HG03432 (cell line): ENCODE data around the gene C1orf159.
"Not testable (repeated sequence)": the region's sequence is repeated elsewhere in the genome, so short reads cannot be mapped to it uniquely, and the experiment has no call there.

ENCODE experiments used
- ATAC-seq: cut with Tn5 transposase; IDR thresholded peaks from one replicate; pipeline ENCODE4 v1.9.1; 2021; ENCODE audit warnings: mild to moderate bottlenecking, moderate library complexity; ENCODE audit not compliant: unreplicated experiment

The C1orf159 gene

DNA sequence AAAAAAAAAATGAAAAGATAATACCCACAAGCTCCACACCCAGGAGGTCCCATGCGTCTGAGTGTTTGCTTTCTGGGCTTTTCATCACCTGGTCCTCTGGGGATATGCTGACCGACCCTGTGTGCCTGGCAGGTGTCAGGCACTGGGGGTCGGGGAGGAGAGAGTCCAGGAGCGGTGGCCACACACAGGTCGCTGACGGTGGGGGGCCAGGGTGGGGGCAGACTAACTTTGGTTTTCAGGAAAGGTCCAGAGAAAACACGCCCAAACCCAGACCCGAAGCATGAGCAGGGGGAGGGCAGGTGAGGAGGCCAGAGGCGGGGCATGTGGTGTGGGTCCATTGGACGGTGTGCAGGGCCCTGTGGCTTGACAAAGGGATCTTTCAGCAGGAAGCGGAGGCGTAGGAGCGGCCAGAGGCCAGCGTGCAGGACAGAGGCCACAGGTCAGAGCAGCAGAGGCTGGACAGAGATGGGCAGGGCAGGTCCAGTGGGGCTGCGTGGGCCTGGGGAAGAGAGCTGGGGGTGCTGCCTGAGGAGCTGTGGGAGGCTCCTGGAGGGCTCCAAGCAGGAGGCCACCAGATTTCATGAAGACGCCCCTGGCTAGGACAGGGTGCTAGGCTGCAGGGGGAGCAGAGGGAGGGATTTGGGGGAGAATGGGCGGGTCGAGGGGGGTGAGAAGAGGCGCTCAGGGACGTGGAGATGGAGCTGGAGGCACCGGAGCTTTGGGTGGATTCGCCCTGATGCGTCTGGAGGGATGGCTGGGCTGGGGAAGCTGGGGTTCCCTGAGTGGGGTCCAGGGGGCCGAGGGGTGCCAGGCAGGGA, 57.6 kb downstream of the C1orf159 start:
- ATAC-seq: no peak

DNA sequence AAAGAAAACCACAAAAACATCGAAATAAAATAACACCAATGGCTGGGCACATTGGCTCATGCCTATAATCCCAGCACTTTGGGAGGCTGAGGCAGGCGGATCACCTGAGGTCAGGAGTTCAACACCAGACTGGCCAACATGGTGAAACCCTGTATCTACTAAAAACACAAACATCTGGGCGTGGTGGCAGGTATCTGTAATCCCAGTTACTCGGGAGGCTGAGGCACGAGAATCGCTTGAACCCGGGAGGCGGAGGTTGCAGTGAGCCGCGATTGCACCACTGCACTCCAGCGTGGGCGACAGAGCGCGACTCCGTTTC, 58.2 kb downstream of the C1orf159 start:
- ATAC-seq: not testable (repeated sequence)

DNA sequence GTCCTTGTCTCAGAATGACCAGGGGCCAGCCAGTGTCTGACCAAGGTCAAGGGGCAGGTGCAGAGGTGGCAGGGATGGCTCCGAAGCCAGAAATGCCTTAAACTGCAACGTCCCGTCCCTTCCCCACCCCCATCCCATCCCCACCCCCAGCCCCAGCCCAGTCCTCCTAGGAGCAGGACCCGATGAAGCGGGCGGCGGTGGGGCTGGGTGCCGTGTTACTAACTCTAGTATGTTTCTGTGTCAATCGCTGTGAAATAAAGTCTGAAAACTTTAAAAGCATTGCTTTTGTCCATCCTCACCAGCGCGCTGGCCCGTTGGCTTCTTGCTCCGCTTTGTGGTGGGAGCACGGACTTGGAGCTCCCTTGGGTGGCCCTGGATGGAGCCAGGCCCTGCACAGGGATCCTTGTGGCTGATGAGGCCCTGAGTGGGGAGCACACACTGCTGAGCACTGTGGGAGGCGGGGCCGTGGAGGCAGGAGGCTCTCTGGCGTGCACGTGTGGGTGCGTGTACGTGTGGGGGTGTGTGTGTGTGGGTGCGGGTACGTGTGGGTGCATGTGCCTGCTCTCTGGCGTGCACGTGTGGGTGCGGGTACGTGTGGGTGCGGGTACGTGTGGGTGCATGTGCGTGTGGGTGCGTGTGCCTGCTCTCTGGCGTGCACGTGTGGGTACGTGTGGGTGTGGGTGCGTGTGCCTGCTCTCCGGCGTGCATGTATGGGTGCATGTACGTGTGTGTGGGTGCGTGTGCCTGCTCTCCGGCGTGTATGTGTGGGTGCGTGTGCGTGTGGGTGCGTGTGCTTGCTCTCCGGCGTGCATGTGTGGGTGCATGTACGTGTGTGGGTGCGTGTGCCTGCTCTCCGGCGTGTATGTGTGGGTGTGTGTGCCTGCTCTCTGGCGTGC, 59.8 kb downstream of the C1orf159 start:
- ATAC-seq: no peak

DNA sequence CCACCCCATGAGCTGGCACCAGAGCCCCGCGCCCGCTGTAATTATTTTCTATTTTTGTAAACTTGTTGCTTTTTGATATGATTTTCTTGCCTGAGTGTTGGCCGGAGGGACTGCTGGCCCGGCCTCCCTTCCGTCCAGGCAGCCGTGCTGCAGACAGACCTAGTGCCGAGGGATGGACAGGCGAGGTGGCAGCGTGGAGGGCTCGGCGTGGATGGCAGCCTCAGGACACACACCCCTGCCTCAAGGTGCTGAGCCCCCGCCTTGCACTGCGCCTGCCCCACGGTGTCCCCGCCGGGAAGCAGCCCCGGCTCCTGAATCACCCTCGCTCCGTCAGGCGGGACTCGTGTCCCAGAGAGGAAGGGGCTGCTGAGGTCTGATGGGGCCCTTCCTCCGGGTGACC, 60.9 kb downstream of the C1orf159 start:
- ATAC-seq: no peak

DNA sequence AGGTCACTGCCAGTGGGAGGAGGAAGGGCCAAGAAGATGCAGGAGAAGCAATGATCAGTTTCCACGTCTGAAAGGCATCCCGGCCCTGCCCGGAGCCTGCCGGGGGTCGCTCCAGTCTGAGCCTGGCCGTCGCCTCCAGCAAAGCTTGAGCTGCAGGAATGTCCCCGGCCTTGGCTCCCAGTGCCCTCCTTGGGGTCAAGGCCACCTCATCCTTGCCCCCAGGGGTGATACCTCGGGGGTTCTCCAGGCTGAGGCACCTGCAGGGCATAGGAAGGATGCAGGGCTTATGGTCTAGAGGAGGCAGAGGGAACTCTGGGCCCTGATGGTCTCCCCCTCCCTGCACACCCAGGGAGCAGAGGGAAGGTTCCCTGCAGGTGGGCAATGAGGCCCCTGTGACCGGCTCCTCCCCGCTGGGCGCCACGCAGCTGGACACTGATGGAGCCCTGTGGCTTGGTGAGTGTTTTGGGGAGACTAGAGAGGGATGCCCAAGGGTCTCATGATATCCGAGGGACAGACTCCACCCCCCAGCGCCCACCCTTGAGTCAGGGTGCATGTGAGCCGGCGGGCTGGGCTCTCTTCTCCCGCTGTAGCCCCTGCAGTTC, 61.7 kb downstream of the C1orf159 start:
- no peak for ATAC-seq

DNA sequence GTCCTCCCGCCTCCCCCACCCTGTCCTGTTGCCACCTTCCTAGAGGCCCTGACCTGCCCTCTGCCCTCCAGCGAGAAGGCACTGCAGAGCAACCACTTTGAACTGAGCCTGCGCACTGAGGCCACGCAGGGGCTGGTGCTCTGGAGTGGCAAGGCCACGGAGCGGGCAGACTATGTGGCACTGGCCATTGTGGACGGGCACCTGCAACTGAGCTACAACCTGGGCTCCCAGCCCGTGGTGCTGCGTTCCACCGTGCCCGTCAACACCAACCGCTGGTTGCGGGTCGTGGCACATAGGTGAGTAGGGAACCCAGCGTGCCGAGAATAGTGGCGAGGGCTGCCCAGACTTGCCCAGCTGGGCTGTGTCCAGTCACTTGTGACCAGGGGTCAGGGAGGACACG, 62.2 kb downstream of the C1orf159 start:
- no peak for ATAC-seq

DNA sequence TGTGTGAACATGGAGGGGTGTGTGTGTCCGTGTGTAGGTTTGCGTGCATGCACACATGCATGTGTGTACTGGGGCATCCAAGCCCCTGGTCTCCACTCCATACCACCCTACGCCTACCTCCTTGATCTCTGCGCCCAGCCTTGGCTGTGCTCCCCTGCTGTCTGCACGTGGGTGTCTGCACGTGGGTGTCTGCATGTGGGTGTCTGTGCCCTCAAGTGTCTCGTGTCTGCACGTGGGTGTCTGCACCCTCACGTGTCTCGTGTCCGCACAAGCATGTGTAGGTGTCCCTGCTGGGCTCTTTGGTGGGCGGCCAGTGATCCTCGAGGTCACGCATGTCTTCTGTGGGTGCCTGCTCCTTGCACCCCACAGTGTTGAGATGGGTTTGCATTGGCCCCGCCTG, 62.9 kb downstream of the C1orf159 start:
- no peak for ATAC-seq

DNA sequence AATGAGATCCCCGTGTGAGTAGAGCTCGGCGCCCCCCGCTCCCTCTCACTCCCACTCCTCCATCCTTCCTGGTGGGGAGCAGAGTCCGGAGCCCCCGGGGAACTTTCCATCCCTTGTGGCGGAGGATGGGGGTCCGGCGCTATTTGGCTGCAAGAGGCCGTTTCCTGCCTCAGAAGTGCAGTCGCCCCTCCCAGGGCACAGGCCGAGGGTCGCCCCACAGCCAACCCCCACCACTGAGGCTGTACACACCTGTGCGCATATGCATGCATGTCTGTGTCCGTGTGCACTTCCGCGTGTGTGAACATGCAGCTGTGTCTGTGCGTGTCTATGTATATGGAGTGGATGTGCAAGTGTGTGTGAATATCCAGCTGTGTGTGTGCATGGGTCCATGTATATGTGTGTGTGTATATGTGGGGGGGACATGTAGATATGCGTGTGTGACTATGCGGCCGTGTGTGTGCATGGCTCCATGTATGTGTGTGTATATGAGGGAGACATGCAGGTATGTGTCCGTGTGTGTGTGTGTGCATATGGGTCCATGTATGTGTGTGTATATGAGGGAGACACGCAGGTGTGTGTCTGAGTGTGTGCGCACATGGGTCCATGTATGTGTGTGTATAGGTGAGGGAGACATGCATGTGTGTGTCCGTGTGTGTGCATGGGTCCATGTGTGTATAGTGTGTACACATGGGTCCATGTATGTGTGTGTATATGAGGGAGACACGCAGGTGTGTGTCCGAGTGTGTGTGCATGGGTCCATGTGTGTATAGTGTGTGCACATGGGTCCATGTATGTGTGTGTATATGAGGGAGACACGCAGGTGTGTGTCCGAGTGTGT, 63.7 kb downstream of the C1orf159 start:
- no peak for ATAC-seq

DNA sequence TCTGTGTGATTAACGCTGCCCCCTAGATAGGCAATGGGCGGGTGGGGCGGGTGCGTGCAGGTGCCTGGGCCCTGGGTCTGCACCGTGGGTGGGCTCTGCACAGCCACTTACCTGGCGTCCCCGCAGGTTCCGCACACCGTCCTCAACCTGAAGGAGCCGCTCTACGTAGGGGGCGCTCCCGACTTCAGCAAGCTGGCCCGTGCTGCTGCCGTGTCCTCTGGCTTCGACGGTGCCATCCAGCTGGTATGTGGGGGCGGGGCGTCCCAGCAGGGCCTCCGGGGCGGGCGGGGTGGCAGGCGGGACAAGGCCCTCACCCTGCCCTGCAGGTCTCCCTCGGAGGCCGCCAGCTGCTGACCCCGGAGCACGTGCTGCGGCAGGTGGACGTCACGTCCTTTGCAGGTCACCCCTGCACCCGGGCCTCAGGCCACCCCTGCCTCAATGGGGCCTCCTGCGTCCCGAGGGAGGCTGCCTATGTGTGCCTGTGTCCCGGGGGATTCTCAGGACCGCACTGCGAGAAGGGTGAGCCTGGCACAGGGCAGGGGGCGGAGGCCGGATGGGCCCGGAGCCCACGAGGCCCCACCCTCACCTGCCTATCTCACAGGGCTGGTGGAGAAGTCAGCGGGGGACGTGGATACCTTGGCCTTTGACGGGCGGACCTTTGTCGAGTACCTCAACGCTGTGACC, 64.6 kb downstream of the C1orf159 start:
- no peak for ATAC-seq

DNA sequence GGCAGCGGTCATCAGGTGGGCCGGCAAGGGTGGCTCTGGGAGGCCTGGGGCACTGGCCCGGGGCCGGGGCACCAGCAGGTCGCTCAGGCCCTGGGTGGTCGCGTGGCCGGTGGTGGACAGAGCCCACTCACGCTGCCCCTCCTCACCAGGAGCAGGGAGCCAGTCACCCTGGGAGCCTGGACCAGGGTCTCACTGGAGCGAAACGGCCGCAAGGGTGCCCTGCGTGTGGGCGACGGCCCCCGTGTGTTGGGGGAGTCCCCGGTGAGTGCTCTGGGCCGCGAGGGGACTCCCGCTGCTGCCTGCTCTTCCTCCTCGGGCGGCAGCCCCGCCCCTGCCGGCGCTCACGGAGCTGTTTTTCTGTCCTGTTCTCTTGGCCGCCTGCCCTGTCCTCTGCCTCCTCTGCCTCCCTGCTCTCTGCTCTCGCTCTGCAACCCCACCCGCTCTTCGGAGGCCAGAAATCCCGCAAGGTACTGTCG, 65.3 kb downstream of the C1orf159 start:
- ATAC-seq: no peak

DNA sequence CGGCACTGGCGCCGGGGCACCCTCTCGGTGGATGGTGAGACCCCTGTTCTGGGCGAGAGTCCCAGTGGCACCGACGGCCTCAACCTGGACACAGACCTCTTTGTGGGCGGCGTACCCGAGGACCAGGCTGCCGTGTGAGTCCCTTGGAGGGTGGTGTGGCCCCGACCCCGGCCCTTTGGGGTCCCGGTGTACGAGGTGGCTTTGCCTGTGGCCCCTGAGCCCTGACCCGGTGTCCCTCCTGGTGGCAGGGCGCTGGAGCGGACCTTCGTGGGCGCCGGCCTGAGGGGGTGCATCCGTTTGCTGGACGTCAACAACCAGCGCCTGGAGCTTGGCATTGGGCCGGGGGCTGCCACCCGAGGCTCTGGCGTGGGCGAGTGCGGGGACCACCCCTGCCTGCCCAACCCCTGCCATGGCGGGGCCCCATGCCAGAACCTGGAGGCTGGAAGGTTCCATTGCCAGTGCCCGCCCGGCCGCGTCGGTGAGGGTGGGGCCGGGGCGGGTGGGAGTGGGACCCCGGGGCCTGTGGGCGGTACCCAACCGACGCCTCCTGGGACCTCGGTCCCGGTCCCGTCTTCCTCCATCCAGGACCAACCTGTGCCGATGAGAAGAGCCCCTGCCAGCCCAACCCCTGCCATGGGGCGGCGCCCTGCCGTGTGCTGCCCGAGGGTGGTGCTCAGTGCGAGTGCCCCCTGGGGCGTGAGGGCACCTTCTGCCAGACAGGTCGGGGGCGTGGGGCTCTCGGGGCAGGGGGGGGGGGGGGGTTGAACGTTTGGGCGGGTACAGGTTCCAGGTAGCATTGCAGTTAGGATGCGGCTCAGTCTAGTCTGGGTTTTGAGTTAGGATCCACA, 66.3 kb downstream of the C1orf159 start:
- no peak for ATAC-seq

DNA sequence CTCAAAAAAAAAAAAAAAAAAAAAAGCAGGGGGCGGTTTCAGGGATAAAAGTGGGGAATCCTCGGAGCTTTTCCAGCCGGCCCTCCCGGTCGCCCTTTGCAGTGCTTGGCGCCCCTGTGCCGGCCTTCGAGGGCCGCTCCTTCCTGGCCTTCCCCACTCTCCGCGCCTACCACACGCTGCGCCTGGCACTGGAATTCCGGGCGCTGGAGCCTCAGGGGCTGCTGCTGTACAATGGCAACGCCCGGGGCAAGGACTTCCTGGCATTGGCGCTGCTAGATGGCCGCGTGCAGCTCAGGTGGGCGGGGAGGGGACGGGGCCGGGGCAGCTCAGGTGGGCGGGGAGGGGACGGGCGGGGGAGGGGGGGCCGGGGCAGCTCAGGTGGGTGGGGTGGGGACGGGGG, 67.1 kb downstream of the C1orf159 start:
- no peak for ATAC-seq

DNA sequence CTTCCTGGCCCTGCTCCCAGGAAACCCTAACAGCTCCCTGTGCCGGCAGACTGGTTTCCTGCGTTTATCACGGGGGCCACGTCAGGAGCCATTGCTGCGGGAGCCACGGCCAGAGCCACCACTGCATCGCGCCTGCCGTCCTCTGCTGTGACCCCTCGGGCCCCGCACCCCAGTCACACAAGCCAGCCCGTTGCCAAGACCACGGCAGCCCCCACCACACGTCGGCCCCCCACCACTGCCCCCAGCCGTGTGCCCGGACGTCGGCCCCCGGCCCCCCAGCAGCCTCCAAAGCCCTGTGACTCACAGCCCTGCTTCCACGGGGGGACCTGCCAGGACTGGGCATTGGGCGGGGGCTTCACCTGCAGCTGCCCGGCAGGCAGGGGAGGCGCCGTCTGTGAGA, 67.9 kb downstream of the C1orf159 start:
- no peak for ATAC-seq

DNA sequence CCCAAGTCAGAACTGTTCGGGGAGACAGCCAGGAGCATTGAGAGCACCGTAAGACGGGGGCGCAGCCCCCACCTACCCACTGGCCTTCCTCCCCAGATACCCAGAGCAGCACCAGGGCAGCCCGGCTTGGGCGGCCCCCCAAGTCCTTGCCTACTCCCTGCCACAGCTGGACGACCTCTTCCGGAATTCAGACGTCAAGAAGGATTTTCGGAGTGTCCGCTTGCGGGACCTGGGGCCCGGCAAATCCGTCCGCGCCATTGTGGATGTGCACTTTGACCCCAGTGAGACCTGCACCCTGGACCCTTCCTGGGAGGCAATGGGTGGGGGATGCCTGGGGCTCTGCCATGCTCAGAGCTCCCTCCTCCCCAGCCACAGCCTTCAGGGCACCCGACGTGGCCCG, 68.5 kb downstream of the C1orf159 start:
- ATAC-seq: no peak

DNA sequence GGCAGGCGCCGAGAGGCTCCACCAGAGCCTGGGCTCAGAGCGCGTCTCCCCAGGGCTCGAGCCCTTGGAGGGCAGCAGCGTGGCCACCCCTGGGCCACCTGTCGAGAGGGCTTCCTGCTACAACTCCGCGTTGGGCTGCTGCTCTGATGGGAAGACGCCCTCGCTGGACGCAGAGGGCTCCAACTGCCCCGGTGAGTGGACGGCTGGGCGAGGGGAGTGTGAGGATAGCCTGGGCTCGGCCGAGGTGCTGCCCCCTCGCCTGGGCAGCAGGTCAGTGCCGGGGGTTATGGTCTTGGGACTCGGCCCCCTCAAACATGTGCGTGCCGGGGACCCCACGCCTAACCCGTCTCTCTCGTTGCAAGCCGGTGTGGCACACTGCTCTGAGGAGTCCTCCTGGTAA, 69.1 kb downstream of the C1orf159 start:
- no peak for ATAC-seq

DNA sequence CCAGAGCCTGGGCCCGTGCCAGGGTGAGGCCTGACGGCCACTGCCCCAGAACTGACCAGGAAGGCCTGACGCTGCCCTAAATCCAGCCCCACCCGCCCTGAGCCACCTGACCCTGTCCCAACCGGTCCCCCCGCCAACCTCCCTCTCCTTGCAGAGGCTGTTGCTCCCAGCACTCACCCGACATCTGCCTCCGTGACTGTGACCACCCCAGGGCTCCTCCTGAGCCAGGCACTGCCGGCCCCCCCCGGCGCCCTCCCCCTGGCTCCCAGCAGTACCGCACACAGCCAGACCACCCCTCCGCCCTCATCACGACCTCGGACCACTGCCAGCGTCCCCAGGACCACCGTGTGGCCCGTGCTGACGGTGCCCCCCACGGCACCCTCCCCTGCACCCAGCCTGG, 69.6 kb downstream of the C1orf159 start:
- no peak for ATAC-seq

DNA sequence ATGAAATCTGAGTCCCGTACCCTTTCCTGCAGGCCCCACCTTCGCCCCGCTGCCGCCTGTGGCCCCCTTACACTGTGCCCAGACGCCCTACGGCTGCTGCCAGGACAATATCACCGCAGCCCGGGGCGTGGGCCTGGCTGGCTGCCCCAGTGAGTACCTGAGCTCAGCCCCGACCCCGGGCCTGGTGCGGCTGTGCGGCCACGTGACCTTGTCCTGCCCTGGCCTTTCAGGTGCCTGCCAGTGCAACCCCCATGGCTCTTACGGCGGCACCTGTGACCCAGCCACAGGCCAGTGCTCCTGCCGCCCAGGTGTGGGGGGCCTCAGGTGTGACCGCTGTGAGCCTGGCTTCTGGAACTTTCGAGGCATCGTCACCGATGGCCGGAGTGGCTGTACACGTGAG, 70.8 kb downstream of the C1orf159 start:
- ATAC-seq: no peak

DNA sequence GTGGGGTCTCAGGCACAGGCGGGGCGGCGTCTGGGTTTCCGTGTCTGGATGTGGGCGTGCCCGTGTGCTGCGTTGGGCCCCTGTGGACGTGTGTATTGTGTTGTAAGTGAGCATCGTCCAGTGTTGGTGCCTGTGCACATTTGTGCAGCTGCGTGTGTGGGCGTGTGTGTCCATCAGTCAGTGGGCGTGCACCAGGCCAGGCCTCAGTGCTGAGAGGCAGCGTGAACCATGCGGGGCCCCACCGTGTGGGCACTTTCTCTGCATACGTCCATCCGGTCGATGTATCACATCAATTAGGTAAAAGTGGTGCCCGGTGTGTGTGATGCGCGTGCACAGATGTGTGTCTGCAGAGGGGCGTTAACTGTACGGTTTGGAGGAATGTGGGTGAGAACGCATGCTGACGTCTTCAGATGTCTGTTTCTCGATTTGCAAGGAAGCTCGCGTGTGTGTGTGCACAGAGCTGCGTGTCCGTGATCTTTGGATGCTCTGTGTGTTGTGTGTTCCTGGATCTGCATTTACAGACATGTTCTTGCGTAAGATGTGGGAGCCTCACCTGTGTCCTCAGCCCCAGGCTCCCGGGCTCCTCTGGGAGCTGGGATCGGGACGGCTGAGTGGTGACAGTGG, 71.3 kb downstream of the C1orf159 start:
- ATAC-seq: no peak

DNA sequence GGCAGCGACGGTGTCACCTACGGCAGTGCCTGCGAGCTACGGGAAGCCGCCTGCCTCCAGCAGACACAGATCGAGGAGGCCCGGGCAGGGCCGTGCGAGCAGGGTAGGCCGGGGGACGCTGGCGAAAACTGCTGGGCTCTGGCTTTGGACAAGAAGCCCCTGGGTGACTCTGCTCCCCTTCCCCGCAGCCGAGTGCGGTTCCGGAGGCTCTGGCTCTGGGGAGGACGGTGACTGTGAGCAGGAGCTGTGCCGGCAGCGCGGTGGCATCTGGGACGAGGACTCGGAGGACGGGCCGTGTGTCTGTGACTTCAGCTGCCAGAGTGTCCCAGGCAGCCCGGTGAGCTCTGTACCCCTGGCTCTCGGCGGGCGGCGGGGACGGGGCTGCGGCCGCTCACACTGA, 72.0 kb downstream of the C1orf159 start:
- no peak for ATAC-seq
